ENCODE results near the gene AFAP1L2.

Gene AFAP1L2

DNA sequence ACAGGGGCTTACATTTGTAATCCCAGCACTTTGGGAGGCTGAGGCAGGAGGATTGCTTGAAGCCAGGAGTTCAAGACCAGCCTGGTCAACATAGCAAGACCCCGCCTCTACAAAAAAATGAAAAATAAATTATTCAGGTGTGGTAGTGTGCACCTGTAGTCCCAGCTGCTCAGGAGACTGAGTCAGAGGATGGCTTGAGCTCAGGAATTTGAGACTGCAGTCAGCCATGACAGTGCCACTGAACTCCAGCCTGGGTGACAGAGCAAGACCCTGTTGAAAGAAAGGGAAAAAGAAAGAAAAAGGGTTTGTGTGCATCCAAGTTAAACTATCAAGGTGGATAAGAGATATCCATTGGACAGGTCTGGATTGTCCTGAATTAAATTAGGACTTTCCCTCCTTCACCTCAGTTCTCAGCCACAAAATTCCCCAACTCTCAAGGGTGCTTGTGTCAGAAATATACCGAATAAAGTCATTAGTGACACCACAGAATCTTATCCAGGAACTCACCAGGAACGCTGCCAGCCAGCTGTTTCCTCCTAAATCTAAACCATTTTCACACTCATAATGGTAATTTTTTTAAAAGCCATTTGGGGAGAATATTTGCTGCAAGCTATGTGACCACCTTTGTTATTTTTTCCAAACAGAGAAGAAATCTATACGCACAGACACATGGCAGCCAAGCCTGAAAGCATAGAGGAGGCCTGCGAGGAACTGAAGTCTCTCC, 12.0 kb downstream of the AFAP1L2 start:
- DNase-seq (ENCODE audit: extremely low spot score, insufficient read length, low read depth) (no peak), FAIRE-seq (no peak)

DNA sequence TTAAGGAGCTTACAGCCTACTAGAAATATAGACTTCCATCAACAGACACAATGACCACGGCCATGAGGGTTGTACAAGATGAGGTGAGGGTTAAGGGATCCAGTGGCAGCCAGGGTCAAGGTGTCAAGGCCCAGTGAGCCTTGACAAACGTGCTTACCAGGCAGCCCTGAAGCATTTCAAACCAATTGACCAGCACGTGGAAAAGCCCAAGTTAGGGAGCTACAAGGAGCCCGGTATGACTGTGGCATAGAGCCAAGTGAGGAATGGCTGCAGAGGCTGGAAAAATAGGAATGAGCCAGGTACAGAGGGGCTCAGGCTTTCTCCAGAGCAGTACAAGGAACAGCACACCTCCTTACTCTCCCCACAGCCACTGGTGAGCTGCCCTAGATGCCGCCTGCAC, 12.7 kb downstream of the AFAP1L2 start:
- DNase-seq (ENCODE audit: extremely low spot score, insufficient read length, low read depth) (no peak), FAIRE-seq (no peak)

DNA sequence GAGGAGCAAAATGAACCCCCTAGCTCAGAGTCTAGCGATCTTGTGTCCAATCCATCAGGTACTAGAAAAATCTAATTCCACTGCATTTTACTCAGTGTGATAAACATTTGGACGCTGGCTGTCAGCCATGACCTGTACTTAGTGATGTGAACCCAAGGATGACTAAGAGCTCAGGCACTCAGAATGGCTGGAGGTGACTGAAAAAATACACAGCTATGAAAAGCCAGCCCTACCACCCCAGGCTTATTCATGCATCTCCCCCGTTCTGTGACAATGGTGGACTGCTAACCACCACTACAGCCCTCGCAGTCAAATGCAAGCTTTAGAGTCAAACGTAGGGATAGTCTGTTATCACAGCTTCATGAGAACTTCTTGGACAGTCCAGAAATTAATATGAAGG, 14.9 kb downstream of the AFAP1L2 start:
- no peak for DNase-seq (ENCODE audit: extremely low spot score, insufficient read length, low read depth)
- no peak for FAIRE-seq

DNA sequence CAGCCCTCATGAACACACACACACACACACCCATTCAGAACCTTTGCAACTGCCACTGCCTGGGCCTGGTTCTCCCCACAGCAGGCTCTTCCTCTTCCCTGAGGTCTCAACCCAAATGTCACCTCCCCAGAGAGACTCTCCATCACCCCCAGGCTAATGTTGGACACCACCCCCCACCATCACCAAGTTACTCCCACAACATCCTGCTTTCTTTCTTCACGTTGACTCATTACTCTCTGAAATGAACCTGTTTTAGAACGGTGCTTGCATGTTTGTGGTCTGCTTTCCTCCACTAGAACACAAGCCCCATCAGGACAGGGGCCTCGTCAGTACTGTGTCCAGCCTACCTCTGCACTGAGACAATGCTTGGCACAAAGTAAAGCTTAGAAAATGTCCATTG, 16.0 kb downstream of the AFAP1L2 start:
- no peak for DNase-seq (ENCODE audit: extremely low spot score, insufficient read length, low read depth)
- FAIRE-seq, result no peak

DNA sequence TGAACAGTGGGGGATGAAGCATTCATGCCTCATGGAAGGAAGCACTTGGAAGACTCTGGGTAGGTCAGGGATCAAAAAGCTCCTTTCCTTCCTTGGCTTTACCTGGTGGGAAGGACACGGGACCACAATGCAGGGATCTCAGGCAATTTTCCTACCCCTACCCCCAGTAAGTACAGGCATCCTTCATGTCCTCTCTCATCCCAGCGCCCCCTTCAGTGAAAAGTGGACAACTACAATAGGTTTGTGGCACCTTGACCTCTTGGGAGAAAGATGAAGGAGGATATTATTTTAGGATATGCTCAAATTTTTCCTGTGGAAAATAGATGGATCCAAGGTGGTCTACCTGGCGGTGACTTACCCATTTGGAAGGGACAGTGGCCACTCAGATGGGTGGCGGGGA, 16.5 kb downstream of the AFAP1L2 start:
- no peak for FAIRE-seq
- no peak for DNase-seq (ENCODE audit: extremely low spot score, insufficient read length, low read depth)

GRCh38 chr10:114386452-114386851, 17.9 kb downstream of the AFAP1L2 start:
- no peak for DNase-seq (ENCODE audit: extremely low spot score, insufficient read length, low read depth)
- no peak for FAIRE-seq

DNA sequence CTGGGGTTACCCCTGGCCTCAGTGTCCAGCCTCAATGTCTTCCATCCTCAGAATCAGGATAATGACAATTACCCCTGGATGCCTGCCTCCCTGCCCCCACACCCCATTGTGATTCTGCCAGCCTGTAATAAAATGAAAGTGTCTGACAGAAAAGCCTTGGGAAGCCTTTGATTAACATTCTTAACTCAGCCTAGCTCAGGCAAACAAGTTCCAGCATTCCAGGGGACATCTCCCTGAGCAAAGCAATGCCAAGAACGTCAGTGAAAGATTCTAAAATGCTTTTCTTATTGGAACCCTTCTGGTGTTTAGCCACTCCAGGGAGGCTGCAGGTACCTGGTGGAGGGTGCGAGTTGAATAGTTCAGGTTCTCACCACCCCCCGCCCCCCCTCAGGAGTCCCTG, 18.7 kb downstream of the AFAP1L2 start:
- FAIRE-seq, result no peak

GRCh38 chr10:114384601-114385000, 19.7 kb downstream of the AFAP1L2 start:
- DNase-seq (ENCODE audit: extremely low spot score, insufficient read length, low read depth) (no peak), FAIRE-seq (no peak)

More for the DNA sequence above, 18.7 kb downstream of the AFAP1L2 start:
- no peak for DNase-seq (ENCODE audit: extremely low spot score, insufficient read length, low read depth)

- FAIRE-seq, result no peak
- no peak for DNase-seq (ENCODE audit: extremely low spot score, insufficient read length, low read depth)
Observed at GRCh38 chr10:114384181-114384580, 20.1 kb downstream of the AFAP1L2 start.

DNA sequence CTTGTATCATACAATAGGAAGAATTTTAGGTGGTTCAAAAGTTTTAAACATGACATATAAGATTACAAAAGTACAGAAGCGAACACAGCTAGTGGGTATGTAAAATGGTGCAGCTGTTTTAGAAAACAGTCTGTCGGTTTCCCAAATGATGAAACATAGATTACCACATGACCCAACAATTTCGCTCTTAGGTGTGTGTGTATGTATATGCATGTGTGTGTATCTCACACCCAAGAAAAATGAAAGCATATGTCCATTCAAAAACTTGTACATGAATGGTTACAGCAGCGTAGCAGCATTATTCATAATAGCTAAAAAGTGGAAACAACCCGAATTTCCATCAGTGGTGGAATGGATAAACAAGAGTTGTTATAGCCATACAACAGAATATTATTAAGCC, 23.5 kb downstream of the AFAP1L2 start:
- DNase-seq (ENCODE audit: extremely low spot score, insufficient read length, low read depth) (no peak), FAIRE-seq (no peak)

GRCh38 chr10:114380060-114380459, 24.2 kb downstream of the AFAP1L2 start:
- FAIRE-seq (no peak), DNase-seq (ENCODE audit: extremely low spot score, insufficient read length, low read depth) (no peak)

DNA sequence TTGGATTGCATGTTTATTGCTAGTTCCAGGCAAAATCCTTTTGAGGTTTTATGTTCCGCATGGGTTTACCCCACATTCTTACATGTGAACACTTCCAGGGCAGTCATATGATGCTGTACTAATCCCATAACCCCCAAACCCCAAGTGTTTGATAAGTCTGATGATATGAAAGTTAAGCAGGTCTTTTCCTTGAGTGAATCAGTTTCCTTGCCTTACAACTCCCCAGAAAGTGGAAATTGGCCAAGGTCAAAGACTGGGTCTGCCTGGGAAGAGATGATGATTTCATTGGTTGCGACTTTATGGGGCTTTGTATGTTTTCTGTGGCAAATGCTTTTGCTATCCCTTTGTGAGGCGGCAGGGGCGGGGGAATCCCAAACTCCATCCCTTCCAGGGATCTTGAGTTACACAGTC, 24.7 kb downstream of the AFAP1L2 start:
- DNase-seq (ENCODE audit: extremely low spot score, insufficient read length, low read depth), result no peak
- no peak for FAIRE-seq

- no peak for FAIRE-seq
- DNase-seq (ENCODE audit: extremely low spot score, insufficient read length, low read depth), result no peak
Observed at GRCh38 chr10:114376523-114376922, 27.8 kb downstream of the AFAP1L2 start.

- no peak for FAIRE-seq
Observed at GRCh38 chr10:114375047-114375446, 29.3 kb downstream of the AFAP1L2 start.

DNA sequence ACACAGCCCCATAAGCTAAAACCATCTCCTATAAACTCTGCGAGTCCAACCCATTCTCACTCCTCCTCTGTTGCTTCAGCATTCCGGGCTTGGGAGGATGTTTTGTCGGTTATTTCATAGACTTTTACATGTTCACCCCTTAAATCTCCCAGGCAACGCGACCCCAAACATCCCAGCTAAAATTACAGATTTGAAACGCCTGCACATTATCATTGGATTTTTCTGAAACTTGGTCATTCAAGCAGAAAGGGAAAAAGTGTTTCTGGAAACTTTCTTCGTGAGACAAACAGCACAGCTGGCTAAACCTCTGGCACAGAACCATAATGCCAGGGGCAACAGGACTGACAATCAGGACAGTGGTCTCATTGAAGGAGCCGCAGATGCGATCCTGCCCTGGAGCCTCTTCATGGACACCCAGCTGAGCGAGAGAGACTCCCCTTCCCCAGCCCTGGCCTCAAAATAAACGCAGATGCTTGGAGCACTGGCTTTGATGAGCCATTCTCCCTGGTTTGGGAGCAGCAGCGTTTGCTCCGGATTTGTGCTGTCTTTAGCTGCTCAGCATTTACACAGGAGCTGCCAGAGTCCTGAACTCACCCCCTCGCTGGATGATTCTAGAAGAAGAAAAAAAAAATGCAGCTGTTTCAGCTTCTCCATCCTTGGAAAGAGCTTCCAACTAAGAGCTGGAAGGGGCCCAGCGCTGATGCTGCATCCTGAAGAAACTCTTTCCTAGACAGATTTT, 30.1 kb downstream of the AFAP1L2 start:
- FAIRE-seq (no peak), DNase-seq (ENCODE audit: extremely low spot score, insufficient read length, low read depth) (no peak)

More at GRCh38 chr10:114375047-114375446, 29.3 kb downstream of the AFAP1L2 start:
- no peak for DNase-seq (ENCODE audit: extremely low spot score, insufficient read length, low read depth)

DNA sequence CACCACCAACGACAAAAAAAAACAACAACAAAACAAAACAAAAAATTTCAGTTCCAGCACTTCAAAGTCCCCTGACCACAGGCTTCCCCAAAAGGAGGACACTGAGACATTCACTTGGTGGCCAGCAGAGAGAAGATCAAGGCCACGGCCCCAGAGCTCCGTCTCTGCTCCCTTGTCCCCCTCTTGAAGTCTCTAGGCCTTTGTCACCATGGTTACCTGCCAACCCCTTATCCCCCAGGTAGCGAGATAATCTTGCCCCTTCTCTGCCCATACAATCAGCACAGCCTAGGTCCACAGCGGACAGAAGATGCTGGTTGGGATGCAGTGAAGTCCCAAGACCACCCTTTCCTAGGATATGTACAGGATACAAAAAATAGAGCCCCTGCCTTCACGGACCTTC, 30.7 kb downstream of the AFAP1L2 start:
- FAIRE-seq (no peak), DNase-seq (ENCODE audit: extremely low spot score, insufficient read length, low read depth) (no peak)

GRCh38 chr10:114372995-114373394, 31.3 kb downstream of the AFAP1L2 start:
- FAIRE-seq (no peak), DNase-seq (ENCODE audit: extremely low spot score, insufficient read length, low read depth) (no peak)

- FAIRE-seq (no peak), DNase-seq (ENCODE audit: extremely low spot score, insufficient read length, low read depth) (no peak)
Observed at GRCh38 chr10:114372179-114372578, 32.1 kb downstream of the AFAP1L2 start.

DNA sequence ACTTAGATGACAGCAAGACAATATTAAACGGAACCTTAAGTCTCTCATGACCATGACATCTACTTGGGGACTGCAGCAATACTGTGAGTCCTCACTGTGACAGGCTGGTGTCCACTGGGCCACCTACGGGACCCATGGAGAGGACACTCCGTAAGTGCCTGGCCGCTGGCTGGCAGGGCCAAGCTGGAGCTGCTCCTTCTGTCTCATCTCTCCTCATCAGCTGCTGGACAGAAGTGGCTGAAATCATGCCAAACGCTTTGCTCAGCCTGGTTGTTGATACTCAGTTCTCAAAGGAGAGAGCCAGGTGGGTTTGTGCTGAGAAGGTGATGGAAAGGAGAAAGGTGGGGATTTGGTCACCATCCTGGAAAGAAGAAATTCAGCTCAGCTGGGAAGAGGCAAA, 33.3 kb downstream of the AFAP1L2 start:
- FAIRE-seq (no peak), DNase-seq (ENCODE audit: extremely low spot score, insufficient read length, low read depth) (no peak)

GRCh38 chr10:114370199-114370598, 34.1 kb downstream of the AFAP1L2 start:
- DNase-seq (ENCODE audit: extremely low spot score, insufficient read length, low read depth) (no peak), FAIRE-seq (no peak)

DNA sequence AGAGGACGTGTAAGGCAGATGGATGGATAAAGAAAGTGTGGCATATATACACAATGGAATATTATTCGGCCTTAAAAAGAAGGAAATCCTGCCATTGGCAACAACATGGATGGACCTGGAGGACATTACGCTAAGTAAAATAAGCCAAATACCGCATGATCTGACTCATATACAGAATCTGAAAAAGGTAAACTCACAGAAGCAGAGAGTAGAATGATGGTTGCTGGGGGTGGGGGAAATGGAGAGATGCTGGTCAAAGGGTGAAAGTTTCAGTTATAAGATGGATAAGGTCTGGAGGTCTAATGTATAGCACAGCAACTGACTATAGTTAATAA, 36.3 kb downstream of the AFAP1L2 start:
- FAIRE-seq (no peak), DNase-seq (ENCODE audit: extremely low spot score, insufficient read length, low read depth) (no peak)

Measured in GM18507 (cell line).